Smooth muscle cell (in vitro differentiated cells): Measurements from ENCODE around the gene MYH6. TPM values are rescaled to one million over a fixed set of nuclear protein-coding genes. Genes with fewer than 3 reads are reported as not detected.

Source experiments
- DNase-seq: peaks from one replicate; lab custom pipeline; 2025; ENCODE audit not compliant: unreplicated experiment; lab: John Stamatoyannopoulos, UW
- H2AFZ ChIP-seq: fragments of 200-600 bp; sonication (generic); 2 replicates; pipeline ENCODE4 v1.6.0; 2016; ENCODE audit warnings: antibody characterized with exemption, low read depth, mild to moderate bottlenecking
- H3F3A ChIP-seq: fragments of 200-600 bp; sonication (generic); 2 replicates; pipeline ENCODE4 v1.6.0; 2017; ENCODE audit warnings: antibody characterized with exemption, low read depth
- H3K27ac ChIP-seq: fragments of 200-600 bp; sonication (generic); 2 replicates; pipeline ENCODE4 v1.5.1; 2016; ENCODE audit warnings: low read depth, mild to moderate bottlenecking
- H3K27me3 ChIP-seq: fragments of 200-600 bp; sonication (generic); 2 replicates; pipeline ENCODE4 v1.6.1; 2016; ENCODE audit warnings: low read depth, mild to moderate bottlenecking
- H3K36me3 ChIP-seq: fragments of 200-600 bp; sonication (generic); 2 replicates; pipeline ENCODE4 v1.5.1; 2016; ENCODE audit warnings: low read depth
- H3K4me1 ChIP-seq: fragments of 200-600 bp; sonication (generic); 2 replicates; pipeline ENCODE4 v1.5.1; 2016; ENCODE audit warnings: low read depth
- H3K4me2 ChIP-seq: fragments of 200-600 bp; sonication (generic); 2 replicates; pipeline ENCODE4 v1.6.0; 2016; ENCODE audit warnings: mild to moderate bottlenecking
- H3K4me3 ChIP-seq: fragments of 200-600 bp; sonication (generic); 2 replicates; pipeline ENCODE4 v1.5.1; 2016; ENCODE audit warnings: mild to moderate bottlenecking
- H3K79me2 ChIP-seq: fragments of 200-600 bp; sonication (generic); 2 replicates; pipeline ENCODE4 v1.6.0; 2016; ENCODE audit warnings: low read depth, mild to moderate bottlenecking
- H3K9ac ChIP-seq: fragments of 200-600 bp; sonication (generic); 2 replicates; pipeline ENCODE4 v1.6.0; 2016; ENCODE audit warnings: low read depth
- H3K9me3 ChIP-seq: fragments of 200-600 bp; sonication (generic); replicated peaks from 2 replicates; pipeline ENCODE4 v1.5.1; 2016; ENCODE audit warnings: low read depth
- H4K20me1 ChIP-seq: fragments of 200-600 bp; sonication (generic); 2 replicates; pipeline ENCODE4 v1.6.0; 2016; ENCODE audit warnings: low read depth
- CTCF ChIP-seq: fragments of 200-600 bp; sonication (generic); IDR thresholded peaks from 2 replicates; pipeline ENCODE4 v1.5.1; 2017; ENCODE audit warnings: borderline replicate concordance, mild to moderate bottlenecking, antibody characterized with exemption; ENCODE audit not compliant: insufficient read depth, poor library complexity, severe bottlenecking
- WGBS: methylation state at CpG from one replicate; pipeline ENCODE4 v1.1.7; 2016; ENCODE audit warnings: low lambda C conversion rate; 5-methylcytosine and 5-hydroxymethylcytosine counted together
- polyA plus RNA-seq: library from polyadenylated mRNA; unstranded; fragments of >200 nt; fragmentation: Nextera tagmentation; extraction: Ambion mirVana; gene quantifications from 2 replicates; pipeline ENCODE4 v1.2.1, GENCODE V29; 2016
- total RNA-seq: library from RNA; depleted of rRNA; stranded (reverse); fragments of >200 nt; gene quantifications from 2 replicates; pipeline ENCODE4 v1.2.3, GENCODE V29; 2014

MYH6 gene
- total and polyA plus RNA-seq, 2 experiments from 2014 or later: 0.23 TPM; not detected in 1

GRCh38 chr14:23385244-23385641 is 22.8 kb downstream of the MYH6 start:
- H3K4me3 ChIP-seq: no peak overlapping the region
- H3K27me3 ChIP-seq: no peaks in the 10 kb centered on the region
- no peak overlapping the region for H2AFZ ChIP-seq
- no peaks in the 10 kb centered on the region for H4K20me1 ChIP-seq
- H3K9ac ChIP-seq: no peak overlapping the region
- no peaks in the 10 kb centered on the region for H3K4me1 ChIP-seq
- H3K9me3 ChIP-seq: no peaks in the 10 kb centered on the region
- no peaks in the 10 kb centered on the region for H3F3A ChIP-seq
- no peak for TF ChIP-seq CTCF
- no peaks in the 10 kb centered on the region for H3K36me3 ChIP-seq
- H3K79me2 ChIP-seq: no peaks in the 10 kb centered on the region
- 93% methylated on average over 2 of the region's 2 CpGs for WGBS
- H3K27ac ChIP-seq: no peak overlapping the region
- no peak for DNase-seq
- no peak overlapping the region for H3K4me2 ChIP-seq

GRCh38 chr14:23384364-23385080 is 23.6 kb downstream of the MYH6 start:
- TF ChIP-seq CTCF: no peak
- Histone ChIP-seq H3K4me2 (no peak overlapping the region), H4K20me1 (no peaks in the 10 kb centered on the region), H3F3A (no peaks in the 10 kb centered on the region), H3K27ac (no peak overlapping the region), H3K4me1 (no peaks in the 10 kb centered on the region), H3K9me3 (no peaks in the 10 kb centered on the region), H3K9ac (no peak overlapping the region), H3K27me3 (no peaks in the 10 kb centered on the region), H2AFZ (no peak overlapping the region), H3K4me3 (no peak overlapping the region), H3K36me3 (no peaks in the 10 kb centered on the region), H3K79me2 (no peaks in the 10 kb centered on the region)
- no peak for DNase-seq
- 93% methylated on average over 29 of the region's 29 CpGs for WGBS

- Histone ChIP-seq H3K4me1 (no peaks in the 10 kb centered on the region), H3K4me3 (no peak overlapping the region), H3K27ac (no peak overlapping the region), H3K79me2 (no peaks in the 10 kb centered on the region), H3K27me3 (no peaks in the 10 kb centered on the region), H2AFZ (no peak overlapping the region), H3K36me3 (no peaks in the 10 kb centered on the region), H3K9ac (no peak overlapping the region), H4K20me1 (no peaks in the 10 kb centered on the region), H3F3A (no peaks in the 10 kb centered on the region), H3K9me3 (no peaks in the 10 kb centered on the region), H3K4me2 (no peak overlapping the region)
- WGBS: 82% methylated on average over 10 of the region's 10 CpGs
- TF ChIP-seq CTCF: no peak
- no peak for DNase-seq
Observed at GRCh38 chr14:23382731-23383440, 25.2 kb downstream of the MYH6 start.
